HepG2 (cell line): Measurements from ENCODE around the gene TJP1. TPM values are rescaled to one million over a fixed set of nuclear protein-coding genes. Genes with fewer than 3 reads are reported as not detected.
A peak's percentile ranks its signal among the peaks of the same experiment; 100 is the strongest.

Experiments
- AGO2 ChIP-seq: fragments of 200-400 bp; formaldehyde crosslinking; optimal IDR thresholded peaks from 2 replicates; pipeline ENCODE3; 2017; ENCODE audit warnings: mild to moderate bottlenecking, low read depth, low read length, moderate library complexity
- HHEX ChIP-seq: IDR thresholded peaks from 2 replicates; pipeline ENCODE4 v1.6.1; 2016; ENCODE audit warnings: control low read depth
- MZF1 ChIP-seq: sonication (generic); formaldehyde crosslinking; IDR thresholded peaks from 2 replicates; pipeline ENCODE4 v1.8.1; 2023; ENCODE audit warnings: mild to moderate bottlenecking, missing genetic modification reagents, borderline replicate concordance
- NFYC ChIP-seq: IDR thresholded peaks from 2 replicates; pipeline ENCODE4 v1.6.1; 2016; ENCODE audit warnings: missing genetic modification reagents, missing compliant biosample characterization
- SIX4 ChIP-seq: sonication (generic); formaldehyde crosslinking; IDR thresholded peaks from 2 replicates; pipeline ENCODE4 v1.4.0; 2020; ENCODE audit warnings: missing genetic modification reagents
- ZNF441 ChIP-seq: sonication (generic); formaldehyde crosslinking; IDR thresholded peaks from 2 replicates; pipeline ENCODE4 v1.7.0; 2021; ENCODE audit warnings: missing genetic modification reagents, borderline replicate concordance
- polyA plus RNA-seq, 8 experiments: library from polyadenylated mRNA; depleted of rRNA in 3 of 8; stranded (reverse) in 7 of 8; unstranded in 1 of 8; fragments of >200 nt; fragmentation: Illumina TruSeq in 4 of 8; extraction: Trizol in 4 of 8; gene quantifications; 2 replicates each; pipeline versions ENCODE4 v1.2.1 to v1.2.3, GENCODE V29; 2011 to 2016; ENCODE audit warnings: low read depth in 4 of 8, missing spikeins in 1 of 8, mixed read lengths in 1 of 8; ENCODE audit not compliant: insufficient read depth in 1 of 8
- total RNA-seq, 5 experiments: library from RNA; depleted of rRNA; stranded (reverse); fragments of >200 nt; fragmentation: Illumina TruSeq; extraction: Trizol; gene quantifications; 2 replicates each; pipeline ENCODE4 v1.2.3, GENCODE V29; 2016; ENCODE audit warnings: low read depth in 1 of 5
- TF ChIP-seq, protein P1 (sequence below), 2 experiments: sonication (generic) in 1 of 2; formaldehyde crosslinking in 1 of 2; IDR thresholded peaks; 2 replicates each; pipeline versions ENCODE4 v1.6.1 to v1.9.0; 2014 to 2022; ENCODE audit warnings: antibody characterized with exemption in 1 of 2, borderline replicate concordance in 1 of 2, inconsistent platforms in 1 of 2, low read depth in 1 of 2, missing genetic modification reagents in 1 of 2
- TF ChIP-seq, protein P2 (sequence below): sonication (generic); formaldehyde crosslinking; IDR thresholded peaks from 2 replicates; pipeline ENCODE4 v1.5.1; 2020; ENCODE audit warnings: missing genetic modification reagents, mild to moderate bottlenecking, borderline replicate concordance
- TF ChIP-seq, protein P3 (sequence below): sonication (generic); formaldehyde crosslinking; IDR thresholded peaks from 2 replicates; pipeline ENCODE4 v1.8.0; 2022; ENCODE audit warnings: low read depth, missing genetic modification reagents
- TF ChIP-seq, protein P4 (sequence below): sonication (generic); formaldehyde crosslinking; IDR thresholded peaks from 2 replicates; pipeline ENCODE4 v1.8.1; 2023; ENCODE audit warnings: mild to moderate bottlenecking, moderate library complexity, missing genetic modification reagents
- TF ChIP-seq, protein P5 (sequence below): sonication (generic); formaldehyde crosslinking; IDR thresholded peaks from 2 replicates; pipeline ENCODE4 v1.4.0; 2020; ENCODE audit warnings: missing genetic modification reagents
- TF ChIP-seq, protein P6 (sequence below): sonication (generic); formaldehyde crosslinking; IDR thresholded peaks from 2 replicates; pipeline ENCODE4 v1.5.0; 2020; ENCODE audit warnings: missing genetic modification reagents

Gene TJP1
- total and polyA plus RNA-seq, 2 of the 13 experiments (the other 11 are each of a cell fraction or from before 2014, with no cell fraction given): 25.9 to 27.1 TPM

DNA sequence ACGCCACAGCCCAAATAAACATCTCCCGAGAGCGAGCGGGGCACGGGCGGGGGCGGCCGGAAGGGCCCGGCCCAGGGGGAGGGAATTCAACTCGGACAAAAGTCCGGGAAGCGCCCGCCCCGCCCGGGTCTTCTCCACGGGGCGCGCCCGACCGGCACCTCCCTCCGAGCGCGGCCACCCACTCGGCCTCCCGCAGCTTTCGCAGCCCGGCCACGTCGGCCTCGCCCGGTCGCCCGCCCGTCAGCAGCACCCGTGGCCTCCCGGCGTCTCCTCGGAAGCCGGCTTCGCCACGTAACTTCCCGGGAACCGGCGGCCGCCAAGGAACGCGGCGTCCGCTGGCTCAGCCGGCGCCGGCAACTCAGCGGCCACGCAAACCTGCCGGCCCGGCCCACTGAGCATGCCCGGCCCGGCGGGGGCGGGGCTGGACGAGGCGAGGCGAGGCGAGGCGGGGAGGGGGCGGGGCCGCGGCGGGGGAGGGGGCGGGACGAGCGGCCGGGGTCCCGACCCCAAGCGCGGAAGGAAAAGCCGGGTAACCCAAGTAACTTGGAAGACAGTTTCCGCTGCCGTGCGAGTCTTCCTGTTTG, at the start of gene TJP1 (continued):
- TF ChIP-seq, protein P1, sequence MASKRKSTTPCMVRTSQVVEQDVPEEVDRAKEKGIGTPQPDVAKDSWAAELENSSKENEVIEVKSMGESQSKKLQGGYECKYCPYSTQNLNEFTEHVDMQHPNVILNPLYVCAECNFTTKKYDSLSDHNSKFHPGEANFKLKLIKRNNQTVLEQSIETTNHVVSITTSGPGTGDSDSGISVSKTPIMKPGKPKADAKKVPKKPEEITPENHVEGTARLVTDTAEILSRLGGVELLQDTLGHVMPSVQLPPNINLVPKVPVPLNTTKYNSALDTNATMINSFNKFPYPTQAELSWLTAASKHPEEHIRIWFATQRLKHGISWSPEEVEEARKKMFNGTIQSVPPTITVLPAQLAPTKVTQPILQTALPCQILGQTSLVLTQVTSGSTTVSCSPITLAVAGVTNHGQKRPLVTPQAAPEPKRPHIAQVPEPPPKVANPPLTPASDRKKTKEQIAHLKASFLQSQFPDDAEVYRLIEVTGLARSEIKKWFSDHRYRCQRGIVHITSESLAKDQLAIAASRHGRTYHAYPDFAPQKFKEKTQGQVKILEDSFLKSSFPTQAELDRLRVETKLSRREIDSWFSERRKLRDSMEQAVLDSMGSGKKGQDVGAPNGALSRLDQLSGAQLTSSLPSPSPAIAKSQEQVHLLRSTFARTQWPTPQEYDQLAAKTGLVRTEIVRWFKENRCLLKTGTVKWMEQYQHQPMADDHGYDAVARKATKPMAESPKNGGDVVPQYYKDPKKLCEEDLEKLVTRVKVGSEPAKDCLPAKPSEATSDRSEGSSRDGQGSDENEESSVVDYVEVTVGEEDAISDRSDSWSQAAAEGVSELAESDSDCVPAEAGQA (IDR thresholded peaks at IDR 0.05; ENCODE audit: low read depth): no peak
- TF ChIP-seq, protein P1 (CRISPR knock-in tag; IDR thresholded peaks at IDR 0.05; ENCODE audit: borderline replicate concordance): 0 out of 2 replicates have a peak, but pooled peaks have one; percentile 10
- TF ChIP-seq NFYC (CRISPR knock-in tag) (no peak), ZNF441 (CRISPR knock-in tag) (0 out of 2 replicates have a peak, but pooled peaks have one; percentile 16), HHEX (CRISPR knock-in tag) (no peak), AGO2 (peak; percentile 7), MZF1 (CRISPR knock-in tag) (no peak), SIX4 (no peak)
- TF ChIP-seq, protein P2, sequence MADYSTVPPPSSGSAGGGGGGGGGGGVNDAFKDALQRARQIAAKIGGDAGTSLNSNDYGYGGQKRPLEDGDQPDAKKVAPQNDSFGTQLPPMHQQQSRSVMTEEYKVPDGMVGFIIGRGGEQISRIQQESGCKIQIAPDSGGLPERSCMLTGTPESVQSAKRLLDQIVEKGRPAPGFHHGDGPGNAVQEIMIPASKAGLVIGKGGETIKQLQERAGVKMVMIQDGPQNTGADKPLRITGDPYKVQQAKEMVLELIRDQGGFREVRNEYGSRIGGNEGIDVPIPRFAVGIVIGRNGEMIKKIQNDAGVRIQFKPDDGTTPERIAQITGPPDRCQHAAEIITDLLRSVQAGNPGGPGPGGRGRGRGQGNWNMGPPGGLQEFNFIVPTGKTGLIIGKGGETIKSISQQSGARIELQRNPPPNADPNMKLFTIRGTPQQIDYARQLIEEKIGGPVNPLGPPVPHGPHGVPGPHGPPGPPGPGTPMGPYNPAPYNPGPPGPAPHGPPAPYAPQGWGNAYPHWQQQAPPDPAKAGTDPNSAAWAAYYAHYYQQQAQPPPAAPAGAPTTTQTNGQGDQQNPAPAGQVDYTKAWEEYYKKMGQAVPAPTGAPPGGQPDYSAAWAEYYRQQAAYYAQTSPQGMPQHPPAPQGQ (CRISPR knock-in tag): no peak
- TF ChIP-seq, protein P3, sequence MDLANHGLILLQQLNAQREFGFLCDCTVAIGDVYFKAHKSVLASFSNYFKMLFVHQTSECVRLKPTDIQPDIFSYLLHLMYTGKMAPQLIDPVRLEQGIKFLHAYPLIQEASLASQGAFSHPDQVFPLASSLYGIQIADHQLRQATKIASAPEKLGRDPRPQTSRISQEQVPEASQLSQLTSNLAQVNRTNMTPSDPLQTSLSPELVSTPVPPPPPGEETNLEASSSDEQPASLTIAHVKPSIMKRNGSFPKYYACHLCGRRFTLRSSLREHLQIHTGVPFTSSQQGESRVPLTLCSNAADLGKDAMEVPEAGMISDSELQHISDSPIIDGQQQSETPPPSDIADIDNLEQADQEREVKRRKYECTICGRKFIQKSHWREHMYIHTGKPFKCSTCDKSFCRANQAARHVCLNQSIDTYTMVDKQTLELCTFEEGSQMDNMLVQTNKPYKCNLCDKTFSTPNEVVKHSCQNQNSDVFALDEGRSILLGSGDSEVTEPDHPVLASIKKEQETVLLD (CRISPR knock-in tag): peak; percentile 48; the same call in 1 of the 2 replicates
- TF ChIP-seq, protein P4, sequence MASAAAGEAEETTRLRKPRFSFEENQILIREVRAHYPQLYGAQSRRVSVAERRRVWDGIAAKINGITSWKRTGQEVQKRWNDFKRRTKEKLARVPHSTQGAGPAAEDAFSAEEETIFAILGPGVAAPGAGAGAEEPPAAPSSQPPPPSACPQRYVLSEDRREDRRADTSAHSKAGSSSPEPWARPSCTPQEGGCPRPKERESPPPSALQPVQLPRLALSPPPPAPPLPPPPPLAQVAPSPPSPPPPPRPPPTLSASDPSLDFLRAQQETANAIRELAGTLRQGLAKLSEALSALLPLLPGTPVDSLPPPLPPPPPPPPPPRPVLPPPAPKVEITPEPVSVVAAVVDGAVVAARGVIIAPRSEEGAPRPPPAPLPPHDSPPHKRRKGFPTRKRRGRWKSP: 0 out of 2 replicates have a peak, but pooled peaks have one; percentile 50
- TF ChIP-seq, protein P5, sequence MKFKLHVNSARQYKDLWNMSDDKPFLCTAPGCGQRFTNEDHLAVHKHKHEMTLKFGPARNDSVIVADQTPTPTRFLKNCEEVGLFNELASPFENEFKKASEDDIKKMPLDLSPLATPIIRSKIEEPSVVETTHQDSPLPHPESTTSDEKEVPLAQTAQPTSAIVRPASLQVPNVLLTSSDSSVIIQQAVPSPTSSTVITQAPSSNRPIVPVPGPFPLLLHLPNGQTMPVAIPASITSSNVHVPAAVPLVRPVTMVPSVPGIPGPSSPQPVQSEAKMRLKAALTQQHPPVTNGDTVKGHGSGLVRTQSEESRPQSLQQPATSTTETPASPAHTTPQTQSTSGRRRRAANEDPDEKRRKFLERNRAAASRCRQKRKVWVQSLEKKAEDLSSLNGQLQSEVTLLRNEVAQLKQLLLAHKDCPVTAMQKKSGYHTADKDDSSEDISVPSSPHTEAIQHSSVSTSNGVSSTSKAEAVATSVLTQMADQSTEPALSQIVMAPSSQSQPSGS: no peak
- TF ChIP-seq, protein P6, sequence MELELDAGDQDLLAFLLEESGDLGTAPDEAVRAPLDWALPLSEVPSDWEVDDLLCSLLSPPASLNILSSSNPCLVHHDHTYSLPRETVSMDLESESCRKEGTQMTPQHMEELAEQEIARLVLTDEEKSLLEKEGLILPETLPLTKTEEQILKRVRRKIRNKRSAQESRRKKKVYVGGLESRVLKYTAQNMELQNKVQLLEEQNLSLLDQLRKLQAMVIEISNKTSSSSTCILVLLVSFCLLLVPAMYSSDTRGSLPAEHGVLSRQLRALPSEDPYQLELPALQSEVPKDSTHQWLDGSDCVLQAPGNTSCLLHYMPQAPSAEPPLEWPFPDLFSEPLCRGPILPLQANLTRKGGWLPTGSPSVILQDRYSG (CRISPR knock-in tag): no peak
